Measurements from ENCODE around the gene TNRC6B. TPM values are rescaled to one million over a fixed set of nuclear protein-coding genes. Genes with fewer than 3 reads are reported as not detected.
A peak's percentile ranks its signal among the peaks of the same experiment; 100 is the strongest.

The TNRC6B gene
- total and polyA plus RNA-seq, 2 experiments from 2014 or later, result 23.7 to 25.8 TPM

- TF ChIP-seq EZH2 (IDR thresholded peaks at IDR 0.05; ENCODE audit: borderline replicate concordance) (no peak), EZH2phosphoT487 (IDR thresholded peaks at IDR 0.05; ENCODE audit: low read depth, severe bottlenecking, unreplicated experiment) (no peak), CTCF (IDR thresholded peaks at IDR 0.05; ENCODE audit: poor library complexity) (no peak)
- DNase-seq (ENCODE audit: low spot score), result no peak
- Histone ChIP-seq H3K4me2 (no peak overlapping the region), H4K20me1 (ENCODE audit: insufficient read depth, poor library complexity, severe bottlenecking) (no peaks in the 10 kb centered on the region), H3K9me3 (ENCODE audit: low read depth) (no peaks in the 10 kb centered on the region), H3K27me3 (no peaks in the 10 kb centered on the region), H3K27ac (peak overlapping the region; percentile 29), H3K4me1 (ENCODE audit: insufficient read depth) (peaks cover 9% of the 10 kb centered on the region), H3K36me3 (replicated peaks; ENCODE audit: insufficient read depth, low read depth) (no peaks in the 10 kb centered on the region), H2AFZ (no peak overlapping the region), H3K79me2 (no peaks in the 10 kb centered on the region), H3K9me2 (replicated peaks; ENCODE audit: insufficient read depth) (no peaks in the 10 kb centered on the region), H3K4me3 (no peak overlapping the region)
- 95% methylated on average over 17 of the region's 17 CpGs for WGBS (ENCODE audit: low lambda C conversion rate, missing lambda C conversion rate)
Measured at GRCh38 chr22:40322818-40323447, 145.2 kb downstream of the TNRC6B start.

GRCh38 chr22:40323681-40324171 lies 146.0 kb downstream of the TNRC6B start:
- H3K27ac ChIP-seq, result peak overlapping the region; percentile 63
- peak; percentile 48 for DNase-seq (ENCODE audit: low spot score)

GRCh38 chr22:40324468-40325305 lies 147.0 kb downstream of the TNRC6B start:
- Histone ChIP-seq H3K36me3 (replicated peaks; ENCODE audit: insufficient read depth, low read depth) (no peaks in the 10 kb centered on the region), H3K4me2 (no peak overlapping the region), H3K4me3 (no peak overlapping the region), H2AFZ (no peak overlapping the region), H3K9me3 (ENCODE audit: low read depth) (no peaks in the 10 kb centered on the region), H3K27me3 (no peaks in the 10 kb centered on the region), H3K27ac (peak overlapping the region; percentile 63), H4K20me1 (ENCODE audit: insufficient read depth, poor library complexity, severe bottlenecking) (no peaks in the 10 kb centered on the region), H3K4me1 (ENCODE audit: insufficient read depth) (peaks cover 9% of the 10 kb centered on the region), H3K79me2 (no peaks in the 10 kb centered on the region), H3K9me2 (replicated peaks; ENCODE audit: insufficient read depth) (no peaks in the 10 kb centered on the region)
- WGBS (ENCODE audit: low lambda C conversion rate, missing lambda C conversion rate), result 87% methylated on average over 19 of the region's 19 CpGs
- no peak for TF ChIP-seq EZH2 (IDR thresholded peaks at IDR 0.05; ENCODE audit: borderline replicate concordance)
- TF ChIP-seq EZH2phosphoT487 (IDR thresholded peaks at IDR 0.05; ENCODE audit: low read depth, severe bottlenecking, unreplicated experiment), result no peak
- TF ChIP-seq CTCF (IDR thresholded peaks at IDR 0.05; ENCODE audit: poor library complexity), result no peak
- DNase-seq (ENCODE audit: low spot score), result no peak

More at GRCh38 chr22:40323681-40324171, 146.0 kb downstream of the TNRC6B start:
- Histone ChIP-seq H2AFZ (no peak overlapping the region), H3K36me3 (replicated peaks; ENCODE audit: insufficient read depth, low read depth) (no peaks in the 10 kb centered on the region), H3K9me2 (replicated peaks; ENCODE audit: insufficient read depth) (no peaks in the 10 kb centered on the region), H3K4me1 (ENCODE audit: insufficient read depth) (peaks cover 9% of the 10 kb centered on the region), H3K4me3 (no peak overlapping the region), H3K79me2 (no peaks in the 10 kb centered on the region), H3K9me3 (ENCODE audit: low read depth) (no peaks in the 10 kb centered on the region), H3K27me3 (no peaks in the 10 kb centered on the region), H4K20me1 (ENCODE audit: insufficient read depth, poor library complexity, severe bottlenecking) (no peaks in the 10 kb centered on the region), H3K4me2 (no peak overlapping the region)
- whole genome bisulfite sequencing (ENCODE audit: low lambda C conversion rate, missing lambda C conversion rate), result 68% methylated on average over 8 of the region's 8 CpGs
- TF ChIP-seq CTCF (IDR thresholded peaks at IDR 0.05; ENCODE audit: poor library complexity) (no peak), EZH2 (IDR thresholded peaks at IDR 0.05; ENCODE audit: borderline replicate concordance) (no peak), EZH2phosphoT487 (IDR thresholded peaks at IDR 0.05; ENCODE audit: low read depth, severe bottlenecking, unreplicated experiment) (no peak)
